ENCODE results near the gene SRGAP2C.
"Not testable (repeated sequence)": the region's sequence is repeated elsewhere in the genome, so short reads cannot be mapped to it uniquely, and the experiment has no call there.

The SRGAP2C gene

DNA sequence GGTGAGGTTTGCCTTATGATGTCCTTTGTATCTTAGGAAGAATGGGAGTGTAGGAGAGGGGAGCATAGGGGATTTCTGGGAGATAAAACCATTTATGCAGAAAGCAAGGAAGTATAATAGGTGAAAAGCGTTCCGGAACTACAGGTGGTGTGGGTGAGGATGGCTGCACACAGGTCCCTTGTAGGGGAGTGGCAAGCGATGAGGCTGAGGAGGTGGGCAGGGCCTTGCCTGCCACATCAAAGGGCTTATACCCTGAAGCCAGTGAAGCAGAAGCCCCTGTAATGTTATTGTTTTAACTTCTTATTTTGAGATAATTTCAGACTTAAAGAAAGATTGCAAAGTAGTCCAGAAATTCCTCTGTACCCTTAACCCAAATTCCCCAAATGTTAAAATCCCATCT, 159.6 kb downstream of the SRGAP2C start:
- DNase-seq = not testable (repeated sequence)

DNA sequence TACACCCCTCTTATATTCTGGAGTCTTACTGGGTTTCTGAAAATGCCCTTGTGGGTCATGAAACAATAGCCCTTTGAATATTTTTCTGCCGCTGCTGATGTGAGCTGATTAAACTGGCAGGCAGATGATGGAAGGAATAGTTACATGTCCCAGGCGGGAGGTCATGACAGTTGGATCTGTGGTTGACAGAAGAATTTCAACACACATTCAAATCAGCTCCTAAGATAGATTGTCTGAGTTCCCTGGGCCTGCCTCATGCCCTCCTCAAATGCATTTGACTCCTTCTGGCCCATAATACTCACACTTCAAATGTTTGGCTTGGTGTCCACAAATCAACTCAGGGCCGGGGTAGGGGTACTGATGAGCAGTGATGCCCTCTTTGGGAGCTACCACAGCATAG, 161.9 kb downstream of the SRGAP2C start:
- not testable (repeated sequence) for DNase-seq

GRCh38 chr1:121347476-121347875, 162.7 kb downstream of the SRGAP2C start:
- DNase-seq = not testable (repeated sequence)

- not testable (repeated sequence) for DNase-seq
Observed at GRCh38 chr1:121348115-121348514, 163.3 kb downstream of the SRGAP2C start.

DNA sequence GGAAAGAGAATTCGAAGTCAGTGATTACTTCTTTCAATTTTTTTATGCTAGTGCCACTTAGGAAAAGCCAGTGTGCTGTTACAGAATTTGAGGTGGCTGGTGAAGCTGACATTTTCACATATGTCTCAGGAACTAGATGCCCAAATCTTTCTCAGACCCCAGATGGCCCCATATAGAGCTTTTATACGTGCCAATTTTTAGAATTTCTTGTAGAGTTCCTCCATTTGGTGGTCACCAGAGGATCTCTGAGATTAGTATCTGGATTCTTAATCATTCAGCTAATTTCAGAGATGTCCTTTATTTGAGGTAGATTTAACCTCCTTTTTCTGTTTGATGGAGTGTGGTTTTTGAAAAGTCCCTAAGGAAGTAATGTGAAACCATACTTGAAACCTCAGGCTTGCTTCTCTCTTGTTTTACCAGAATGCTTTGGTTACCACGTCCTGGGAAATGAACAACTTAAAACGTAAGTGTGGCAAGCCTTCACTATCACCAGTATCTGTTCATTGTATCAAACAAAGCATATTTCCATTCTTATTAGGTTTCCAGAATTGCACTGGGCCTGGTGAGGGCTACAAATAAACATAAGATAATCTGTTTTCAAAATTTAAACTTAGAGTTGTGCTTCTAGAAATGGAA, 164.7 kb downstream of the SRGAP2C start:
- DNase-seq = not testable (repeated sequence)

- DNase-seq = not testable (repeated sequence)
Observed at GRCh38 chr1:121355711-121356420, 171.1 kb downstream of the SRGAP2C start.

- DNase-seq = not testable (repeated sequence)
Observed at GRCh38 chr1:121356819-121357218, 172.0 kb downstream of the SRGAP2C start.

DNA sequence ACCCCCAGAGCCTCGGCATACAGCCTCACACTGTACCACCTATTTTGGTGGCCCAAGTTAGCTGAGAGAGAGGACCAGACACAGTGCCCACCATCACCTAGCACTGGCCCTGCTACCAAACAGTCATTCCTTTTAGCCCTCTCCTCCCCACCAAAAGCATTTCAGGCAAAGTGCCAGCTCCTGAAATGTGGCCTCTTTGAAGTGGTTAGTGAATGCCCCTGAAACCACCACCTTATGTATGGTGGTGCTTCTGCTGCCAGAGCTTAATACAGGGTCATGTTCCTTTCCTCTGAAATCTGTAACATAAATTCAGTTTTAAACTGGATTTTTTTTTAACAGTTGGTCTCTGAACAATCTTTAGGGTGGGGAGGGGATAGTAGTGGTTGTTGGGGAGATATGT, 175.8 kb downstream of the SRGAP2C start:
- not testable (repeated sequence) for DNase-seq

GRCh38 chr1:121361451-121362233, 176.9 kb downstream of the SRGAP2C start:
- not testable (repeated sequence) for DNase-seq

GRCh38 chr1:121362234-121362883, 177.6 kb downstream of the SRGAP2C start:
- DNase-seq = not testable (repeated sequence)

DNA sequence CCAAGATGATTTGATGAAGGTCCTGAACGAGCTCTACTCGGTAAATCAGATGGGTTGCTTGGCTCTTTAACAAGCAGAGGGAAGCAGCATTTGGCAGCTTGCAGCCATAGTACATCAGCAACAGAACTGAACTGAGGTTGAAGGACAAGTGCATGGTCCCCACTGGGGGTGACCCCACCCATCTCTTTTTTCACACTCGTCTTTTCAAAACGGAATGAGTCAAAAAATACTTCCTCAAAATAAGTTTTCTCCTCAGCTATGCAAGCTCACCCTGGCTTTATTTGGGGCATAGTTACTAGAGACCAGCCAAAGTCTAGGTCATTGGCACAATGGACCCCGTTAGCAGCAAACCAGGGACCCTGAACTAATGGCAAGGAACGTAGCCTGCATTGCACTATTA, 180.5 kb downstream of the SRGAP2C start:
- peak; percentile 2 for DNase-seq

DNA sequence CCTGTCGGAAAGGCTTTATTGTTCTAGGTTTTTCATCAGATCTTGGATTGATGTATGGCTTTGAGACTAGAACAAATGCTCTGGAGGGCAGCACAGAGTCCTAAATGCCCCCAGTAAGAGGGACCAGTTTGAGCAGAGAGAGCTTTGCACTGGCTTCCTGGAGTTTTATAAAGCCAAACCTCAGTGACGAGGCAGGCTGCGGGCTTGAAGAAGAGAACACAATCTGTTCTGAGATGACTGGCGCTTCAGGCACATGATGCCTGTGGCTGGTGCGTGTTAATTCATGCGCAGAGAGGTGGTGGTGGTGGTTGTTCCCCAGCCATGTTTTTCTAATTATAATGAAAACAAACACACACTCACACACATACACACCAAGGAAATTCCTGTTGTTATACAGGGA, 180.9 kb downstream of the SRGAP2C start:
- DNase-seq = peak; percentile 0

DNA sequence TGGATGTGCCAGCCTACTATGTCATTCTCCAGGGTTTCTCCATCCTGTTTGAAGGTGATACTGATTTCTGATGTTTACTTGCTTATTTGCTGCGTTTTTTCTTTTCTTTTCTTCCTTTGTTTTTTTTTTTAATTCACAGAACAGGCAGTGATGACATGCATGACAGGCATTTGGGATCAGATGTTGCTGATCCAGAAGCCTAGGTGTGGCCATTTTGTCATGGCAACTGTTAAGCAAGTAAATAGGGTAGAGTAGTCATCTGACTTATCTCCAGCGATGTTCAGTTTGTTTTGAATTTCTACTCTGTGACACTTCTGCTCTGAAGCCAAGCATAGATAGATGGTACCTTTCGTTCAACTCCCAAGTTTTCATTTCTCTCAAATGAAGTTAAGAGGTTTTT, 181.4 kb downstream of the SRGAP2C start:
- DNase-seq = not testable (repeated sequence)

GRCh38 chr1:121368910-121369309, 184.1 kb downstream of the SRGAP2C start:
- not testable (repeated sequence) for DNase-seq

DNA sequence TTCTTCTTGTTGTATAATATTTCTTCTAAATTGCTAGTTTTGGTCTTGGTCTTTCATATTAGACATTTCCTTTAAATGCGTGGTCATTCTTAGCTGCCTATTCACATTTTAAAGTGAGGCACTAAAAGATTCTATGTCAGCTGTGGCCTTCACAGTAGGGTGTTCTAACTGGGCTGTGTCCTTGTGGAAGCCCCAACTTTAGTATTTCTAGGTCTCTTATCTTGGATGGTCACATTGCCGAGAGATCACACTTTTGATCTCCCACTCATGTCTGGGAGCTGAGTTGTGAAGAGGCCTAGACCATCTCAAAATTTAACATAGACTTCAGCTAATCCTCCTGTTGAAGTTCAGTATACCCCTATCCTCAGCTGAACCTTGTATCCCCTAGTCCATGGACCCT, 185.2 kb downstream of the SRGAP2C start:
- not testable (repeated sequence) for DNase-seq

DNA sequence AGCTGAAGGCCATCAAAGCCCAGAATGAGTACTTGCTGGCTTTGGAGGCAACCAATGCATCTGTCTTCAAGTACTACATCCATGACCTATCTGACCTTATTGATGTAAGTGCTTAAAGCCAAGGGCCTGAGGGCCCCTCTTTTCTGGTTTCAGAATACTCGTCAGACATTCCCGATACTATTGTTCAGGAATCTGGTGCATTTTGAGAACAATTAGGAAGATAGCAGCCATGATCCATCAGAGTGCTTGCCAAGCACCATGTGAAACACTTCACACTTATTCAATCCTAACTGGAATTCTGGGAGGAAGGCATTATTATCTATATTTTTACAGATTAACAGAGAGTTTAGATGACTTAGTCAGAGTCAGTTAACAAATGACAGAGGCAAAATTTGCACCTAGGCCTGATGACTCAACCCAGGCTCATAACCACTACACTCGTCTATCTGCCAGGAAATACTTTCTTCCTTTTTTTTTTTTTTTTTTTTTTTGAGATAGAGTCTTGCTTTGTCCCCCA, 190.1 kb downstream of the SRGAP2C start:
- not testable (repeated sequence) for DNase-seq

DNA sequence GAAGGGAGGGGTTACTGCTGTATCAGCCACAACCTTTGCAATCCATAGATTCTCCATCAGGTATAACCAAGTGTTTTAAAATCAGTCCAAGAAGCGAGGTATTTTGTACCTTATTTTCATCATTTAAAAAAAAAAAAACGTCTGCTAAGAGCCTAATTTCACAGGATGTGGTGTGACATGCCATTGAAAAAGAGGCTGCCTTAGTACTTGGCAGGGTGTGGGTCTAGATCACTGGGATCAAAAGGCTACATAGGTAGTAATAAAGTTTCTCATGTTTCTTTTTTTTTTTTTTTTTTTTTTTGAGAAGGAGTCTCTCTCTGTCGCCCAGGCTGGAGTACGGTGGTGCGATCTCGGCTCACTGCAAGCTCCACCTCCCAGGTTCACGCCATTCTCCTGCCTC, 192.2 kb downstream of the SRGAP2C start:
- DNase-seq = not testable (repeated sequence)

DNA sequence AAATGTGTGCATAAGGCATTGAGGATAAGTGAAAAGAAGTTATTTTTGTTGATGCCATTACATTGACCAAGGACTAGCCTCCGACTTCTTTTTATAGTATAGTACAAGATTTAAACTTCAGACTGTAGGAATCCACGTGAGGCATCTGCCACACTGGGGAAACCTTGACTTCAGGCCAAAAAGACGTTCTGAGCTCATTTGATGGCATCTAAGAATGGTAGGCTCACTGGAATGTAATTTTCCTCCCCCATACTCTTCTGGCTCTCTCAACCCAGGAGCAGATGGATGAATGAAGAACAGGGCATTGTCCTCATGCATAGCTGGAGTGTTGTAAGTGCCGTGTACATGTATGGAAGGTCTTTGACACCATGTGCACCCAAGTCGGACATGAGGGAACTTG, 194.0 kb downstream of the SRGAP2C start:
- DNase-seq = not testable (repeated sequence)

DNA sequence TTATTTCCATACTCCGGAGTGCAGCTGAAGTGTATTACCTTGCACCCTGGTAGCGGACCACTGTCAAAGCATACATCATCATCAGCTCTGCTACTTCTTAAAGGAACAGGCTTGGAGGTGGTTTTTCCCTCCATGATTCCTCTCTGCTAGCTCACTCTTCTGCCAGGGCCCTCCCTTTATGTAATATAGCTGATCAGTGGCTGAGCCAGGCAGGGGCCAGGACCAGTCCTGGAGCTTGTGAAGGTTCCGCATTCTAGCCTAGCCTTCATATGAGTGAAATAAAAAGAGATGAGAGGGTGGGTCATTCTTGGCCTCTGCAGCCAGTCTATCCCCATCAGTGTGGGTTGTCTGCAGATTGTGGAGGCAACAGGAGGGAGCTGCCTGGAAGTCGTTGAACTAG, 200.0 kb downstream of the SRGAP2C start:
- DNase-seq = not testable (repeated sequence)

DNA sequence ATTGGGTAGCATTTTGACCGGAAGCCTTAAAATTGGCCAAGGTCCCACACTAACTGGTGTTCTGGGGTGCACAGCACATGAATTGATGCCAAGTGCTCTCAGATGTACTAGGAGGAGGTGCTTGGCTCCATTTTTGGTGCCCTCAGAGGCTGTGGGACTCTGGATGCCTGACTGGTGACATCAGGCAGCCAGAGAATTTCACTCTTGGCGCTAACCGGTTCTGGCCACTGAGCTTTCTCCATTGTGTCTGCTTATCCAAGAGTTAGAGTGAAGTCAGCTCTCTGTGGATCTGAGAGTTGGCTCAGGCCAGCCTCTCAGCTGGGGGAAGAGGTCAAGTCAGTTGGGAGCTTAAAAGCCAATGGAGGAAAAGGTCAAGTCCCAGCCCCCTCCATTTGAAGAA, 200.4 kb downstream of the SRGAP2C start:
- not testable (repeated sequence) for DNase-seq

- not testable (repeated sequence) for DNase-seq
Observed at GRCh38 chr1:121385563-121386288, 201.0 kb downstream of the SRGAP2C start.

DNA sequence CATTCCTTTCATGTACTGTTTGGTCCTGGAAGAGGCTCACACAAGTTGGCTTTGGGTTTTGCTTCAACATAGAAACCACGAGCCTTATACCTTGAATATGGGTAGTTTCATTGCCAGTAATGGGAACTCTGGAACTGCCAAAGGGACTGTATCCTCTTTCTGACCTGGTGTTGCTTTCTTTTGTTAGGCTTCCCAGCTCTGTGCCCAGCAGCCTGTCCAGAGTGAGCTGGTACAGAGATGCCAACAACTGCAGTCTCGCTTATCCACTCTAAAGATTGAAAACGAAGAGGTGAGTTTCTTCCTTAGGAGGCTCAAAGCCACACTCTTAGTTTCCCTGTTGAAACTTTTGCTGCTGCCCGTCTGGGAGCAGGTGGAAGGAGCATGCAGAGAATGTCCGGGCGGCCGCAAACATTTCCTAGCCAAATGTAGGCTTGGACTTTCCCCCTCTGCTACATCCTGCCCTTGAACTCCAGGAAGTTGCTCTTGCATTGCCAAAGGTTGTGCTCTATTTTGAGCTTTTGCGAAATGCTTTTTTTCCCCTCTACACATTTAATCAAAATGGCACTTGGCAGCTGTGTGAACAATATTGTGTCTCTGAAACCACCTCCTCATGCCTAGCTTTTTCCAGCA, 201.7 kb downstream of the SRGAP2C start:
- DNase-seq = not testable (repeated sequence)
